ENCODE results near the gene RGS12.
A peak's percentile ranks its signal among the peaks of the same experiment; 100 is the strongest.

The RGS12 gene

GRCh38 chr4:3284734-3285557 lies 7.9 kb upstream of the RGS12 start:
- DNase-seq: no peak

GRCh38 chr4:3285558-3286334 lies 7.1 kb upstream of the RGS12 start:
- no peak for DNase-seq

GRCh38 chr4:3286335-3287175 lies 6.3 kb upstream of the RGS12 start:
- no peak for DNase-seq

GRCh38 chr4:3287271-3287971 lies 5.4 kb upstream of the RGS12 start:
- DNase-seq: no peak

- no peak for DNase-seq
Measured at GRCh38 chr4:3287972-3288570, 4.8 kb upstream of the RGS12 start.

GRCh38 chr4:3288571-3289094 lies 4.2 kb upstream of the RGS12 start:
- DNase-seq: no peak

GRCh38 chr4:3290476-3290875 lies 2.3 kb upstream of the RGS12 start:
- DNase-seq: no peak

- DNase-seq: no peak
Measured at GRCh38 chr4:3290889-3291321, 1.9 kb upstream of the RGS12 start.

- no peak for DNase-seq
Measured at GRCh38 chr4:3291411-3291968, 1.3 kb upstream of the RGS12 start.

- DNase-seq: peak; percentile 20
Measured at GRCh38 chr4:3291969-3292570, 751 bp upstream of the RGS12 start.

GRCh38 chr4:3293401-3294391 lies 875 bp downstream of the RGS12 start:
- DNase-seq: no peak

- DNase-seq: no peak
Measured at GRCh38 chr4:3294401-3295241, 1.8 kb downstream of the RGS12 start.

- DNase-seq: no peak
Measured at GRCh38 chr4:3295837-3296624, 3.2 kb downstream of the RGS12 start.

- no peak for DNase-seq
Measured at GRCh38 chr4:3296651-3297050, 3.8 kb downstream of the RGS12 start.

GRCh38 chr4:3297066-3297859 lies 4.4 kb downstream of the RGS12 start:
- DNase-seq: no peak

GRCh38 chr4:3299122-3299975 lies 6.5 kb downstream of the RGS12 start:
- DNase-seq: no peak
